HG03045 (cell line): Measurements from ENCODE around the gene WDR53.
"Not testable (repeated sequence)": the region's sequence is repeated elsewhere in the genome, so short reads cannot be mapped to it uniquely, and the experiment has no call there.

ENCODE experiments used
- ATAC-seq: cut with Tn5 transposase; IDR thresholded peaks from one replicate; pipeline ENCODE4 v1.9.1; 2021; ENCODE audit warnings: mild to moderate bottlenecking, moderate library complexity; ENCODE audit not compliant: unreplicated experiment

WDR53 gene

GRCh38 chr3:196568246-196569002 lies at the start of gene WDR53, which contains the start of gene FBXO45:
TSS of gene WDR53 (minus strand) at chr3:196568554. CDS start at chr3:196561475, 7,079 bp downstream.
TSS of gene FBXO45 (plus strand) at chr3:196568660. CDS start at chr3:196568985, 325 bp downstream.
- peak; percentile 91 for ATAC-seq

GRCh38 chr3:196617256-196617655 lies 48.9 kb upstream of the WDR53 start:
- ATAC-seq: no peak

- ATAC-seq: not testable (repeated sequence)
These were observed 46.9 kb upstream of the WDR53 start for GRCh38 chr3:196615234-196615633.

GRCh38 chr3:196611761-196612483 lies 43.6 kb upstream of the WDR53 start:
- no peak for ATAC-seq

GRCh38 chr3:196609805-196610515 lies 41.6 kb upstream of the WDR53 start:
- no peak for ATAC-seq

GRCh38 chr3:196609343-196609775 lies 41.0 kb upstream of the WDR53 start:
- peak; percentile 64 for ATAC-seq

GRCh38 chr3:196608693-196609092 lies 40.3 kb upstream of the WDR53 start:
- ATAC-seq: no peak

- no peak for ATAC-seq
These were observed 36.2 kb upstream of the WDR53 start for GRCh38 chr3:196604548-196604947.

GRCh38 chr3:196603683-196604082 lies 35.3 kb upstream of the WDR53 start:
- no peak for ATAC-seq

GRCh38 chr3:196602673-196603072 lies 34.3 kb upstream of the WDR53 start:
- no peak for ATAC-seq

GRCh38 chr3:196600359-196600758 lies 32.0 kb upstream of the WDR53 start:
- no peak for ATAC-seq

- no peak for ATAC-seq
These were observed 31.4 kb upstream of the WDR53 start for GRCh38 chr3:196599734-196600128.

GRCh38 chr3:196597971-196598733 lies 29.8 kb upstream of the WDR53 start:
- ATAC-seq: not testable (repeated sequence)

- ATAC-seq: no peak
These were observed 28.0 kb upstream of the WDR53 start for GRCh38 chr3:196596355-196596754.

- no peak for ATAC-seq
These were observed 21.9 kb upstream of the WDR53 start for GRCh38 chr3:196590279-196590678.

- ATAC-seq: no peak
These were observed 16.8 kb upstream of the WDR53 start for GRCh38 chr3:196585044-196585757.

- ATAC-seq: no peak
These were observed 4.0 kb upstream of the WDR53 start for GRCh38 chr3:196572389-196572788.

GRCh38 chr3:196570332-196570731 lies 2.0 kb upstream of the WDR53 start:
- ATAC-seq: not testable (repeated sequence)

GRCh38 chr3:196569003-196569516 lies 706 bp upstream of the WDR53 start:
- ATAC-seq: peak; percentile 37

- no peak for ATAC-seq
These were observed 4.6 kb downstream of the WDR53 start for GRCh38 chr3:196563721-196564225.
